Stimulated activated CD4-positive, alpha-beta T cell treated with anti-CD3 and anti-CD28 coated beads, Interleukin-1b, Interleukin-23, amount 100 ng/mL, for 48 hours (primary cell): ENCODE data around the gene NF1.

Experiments used
- DNase-seq: peaks from one replicate; pipeline ENCODE4 v3.0.0-alpha.2; 2020

The NF1 gene

GRCh38 chr17:31415640-31416502, 321.1 kb downstream of the NF1 start:
- DNase-seq = no peak

- no peak for DNase-seq
Measured at GRCh38 chr17:31416503-31416923, 321.7 kb downstream of the NF1 start.

- no peak for DNase-seq
Measured at GRCh38 chr17:31417051-31417792, 322.4 kb downstream of the NF1 start.

GRCh38 chr17:31418773-31419350, 324.1 kb downstream of the NF1 start:
- DNase-seq = no peak

GRCh38 chr17:31422443-31422842, 327.7 kb downstream of the NF1 start:
- no peak for DNase-seq

- no peak for DNase-seq
Measured at GRCh38 chr17:31424944-31425281, 330.1 kb downstream of the NF1 start.

GRCh38 chr17:31425282-31426040, 330.7 kb downstream of the NF1 start:
- no peak for DNase-seq
